Activated naive CD4-positive, alpha-beta T cell treated with anti-CD3 and anti-CD28 coated beads, Interleukin-2, amount 10 ng/mL, durations not matched to agents 7 days and 5 days (primary cell): Measurements from ENCODE around the gene GIMAP8.

ENCODE experiments used
- CTCF ChIA-PET: fragments of 350-600 bp; sonication (Branson Sonifier 250); formaldehyde crosslinking; loops from one replicate; lab custom pipeline; 2021; ENCODE audit warnings: antibody characterized with exemption; lab: Charles Lee
- DNase-seq: peaks from one replicate; pipeline ENCODE4 v3.0.0-alpha.2; 2020
- H3K27ac Mint-ChIP-seq: one replicate; pipeline ENCODE4 v1.8.0; 2021; ENCODE audit warnings: mild to moderate bottlenecking, moderate library complexity, mixed read lengths
- H3K27me3 Mint-ChIP-seq: one replicate; pipeline ENCODE4 v1.8.0; 2021; ENCODE audit warnings: mild to moderate bottlenecking, mixed read lengths
- H3K36me3 Mint-ChIP-seq: one replicate; pipeline ENCODE4 v1.8.0; 2021; ENCODE audit warnings: mixed read lengths
- H3K4me1 Mint-ChIP-seq: one replicate; pipeline ENCODE4 v1.8.0; 2021; ENCODE audit warnings: mixed read lengths
- H3K4me3 Mint-ChIP-seq: one replicate; pipeline ENCODE4 v1.8.0; 2021; ENCODE audit warnings: mild to moderate bottlenecking, moderate library complexity, mixed read lengths
- H3K9me3 Mint-ChIP-seq: one replicate; pipeline ENCODE4 v1.8.0; 2021; ENCODE audit warnings: mixed read lengths

The GIMAP8 gene

DNA sequence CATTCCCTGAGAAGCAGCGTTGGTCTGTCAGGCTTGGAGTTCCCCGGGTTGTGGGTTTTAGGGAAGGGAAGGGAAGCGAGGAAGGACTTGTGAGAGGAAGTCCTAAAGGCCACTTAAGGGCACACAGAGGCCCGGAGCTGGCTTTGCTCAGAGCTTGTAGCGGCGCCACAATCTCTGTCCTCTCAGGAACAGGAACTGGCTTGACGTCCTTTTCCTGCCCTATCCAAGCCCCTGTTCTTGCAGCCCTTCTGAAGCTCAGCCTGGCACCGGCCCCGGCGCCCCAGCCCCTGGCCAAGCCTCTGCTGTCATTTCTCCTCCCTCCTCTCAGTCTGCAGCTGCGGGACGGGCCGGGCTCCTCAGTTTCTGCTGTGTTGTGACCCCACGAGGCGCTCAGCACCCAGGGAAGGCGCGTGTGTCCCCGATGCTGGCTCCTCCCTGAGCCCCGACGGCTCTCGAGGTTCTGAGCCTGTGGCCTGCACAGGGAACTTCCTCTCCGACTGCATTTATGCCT is at the start of gene GIMAP8:
Gene GIMAP8, plus strand, starts transcription at position 140 of the 511 bp plus-strand sequence. CDS start 16,069 bp downstream, outside the sequence.
- H3K9me3 Mint-ChIP-seq = peaks cover 15% of the 10 kb centered on the region
- peaks cover 43% of the 10 kb centered on the region for H3K36me3 Mint-ChIP-seq
- peak within 1 kb of the TSS; percentile 91 for H3K27ac Mint-ChIP-seq
- H3K4me3 Mint-ChIP-seq = peak within 1 kb of the TSS; percentile 89
- peaks cover 68% of the 10 kb centered on the region for H3K4me1 Mint-ChIP-seq
- H3K27me3 Mint-ChIP-seq = no peaks in the 10 kb centered on the region
- peak; percentile 83 for DNase-seq
- CTCF ChIA-PET = interaction anchor here (0.6 to 4.4 kb wide), 15 partner anchors 30 to 305 kb away, joined by 3 to 72 read pairs (median 5); partner anchors contain the start of genes GIMAP4, GIMAP6 and GIMAP7

DNA sequence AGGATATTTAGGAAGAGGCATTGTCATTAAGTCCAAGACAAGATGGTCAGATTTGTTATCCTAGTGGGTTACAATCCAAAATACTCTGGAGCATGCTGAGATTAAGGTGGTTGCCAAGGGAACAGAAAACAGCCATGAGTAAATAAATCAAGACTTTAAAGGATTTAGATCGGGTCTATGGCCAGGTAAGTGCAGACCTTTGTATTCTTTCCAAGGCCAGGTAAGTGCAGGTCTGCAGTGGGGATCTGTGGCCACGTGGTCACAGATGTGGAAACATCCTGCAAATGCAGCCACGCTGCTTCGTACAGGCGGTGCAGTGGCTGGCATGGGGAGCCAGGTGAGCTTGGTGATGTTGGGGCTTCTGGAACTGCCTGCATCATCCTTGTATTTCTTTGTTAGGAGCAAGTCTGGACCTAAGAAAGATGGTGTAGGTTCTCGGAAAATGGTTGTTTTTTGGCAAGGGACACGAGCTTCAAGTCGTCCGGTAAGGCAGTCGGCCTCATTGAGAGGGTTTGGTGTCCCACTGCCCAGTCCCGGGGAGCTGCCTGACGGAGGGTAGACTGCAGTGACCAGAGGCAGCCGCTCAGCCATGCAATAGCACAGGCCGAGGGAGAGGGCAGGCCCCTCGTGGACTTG is 49.5 kb upstream of the GIMAP8 start:
- Mint-ChIP-seq H3K27ac (no peak overlapping the region), H3K36me3 (peaks cover 7% of the 10 kb centered on the region), H3K4me1 (peaks cover 27% of the 10 kb centered on the region), H3K9me3 (no peaks in the 10 kb centered on the region), H3K4me3 (no peak overlapping the region), H3K27me3 (no peaks in the 10 kb centered on the region)
- CTCF ChIA-PET = interaction anchor here (1.2 kb wide), 1 partner anchor 31 kb away, joined by 3 read pairs; no protein-coding TSS in a partner anchor
- DNase-seq = peak; percentile 20

DNA sequence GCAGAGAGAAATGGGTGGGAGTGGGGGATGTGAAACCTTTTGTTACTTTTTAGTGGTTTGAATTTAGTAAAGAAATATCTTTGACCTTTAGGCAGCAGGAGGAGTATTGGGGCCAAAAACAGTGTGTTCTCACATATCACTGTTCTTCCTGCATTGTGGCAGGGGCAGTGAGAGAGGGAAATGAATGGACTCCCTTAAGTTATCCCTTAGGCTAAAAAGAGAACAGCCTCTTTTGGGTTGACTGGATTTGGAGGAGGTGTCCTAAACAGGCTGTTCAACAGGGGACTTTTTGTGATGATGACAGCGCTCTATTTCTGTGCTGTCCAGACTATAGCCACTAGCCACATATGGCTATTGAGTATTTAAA is 49.0 kb upstream of the GIMAP8 start:
- H3K4me3 Mint-ChIP-seq = no peak overlapping the region
- DNase-seq = no peak

DNA sequence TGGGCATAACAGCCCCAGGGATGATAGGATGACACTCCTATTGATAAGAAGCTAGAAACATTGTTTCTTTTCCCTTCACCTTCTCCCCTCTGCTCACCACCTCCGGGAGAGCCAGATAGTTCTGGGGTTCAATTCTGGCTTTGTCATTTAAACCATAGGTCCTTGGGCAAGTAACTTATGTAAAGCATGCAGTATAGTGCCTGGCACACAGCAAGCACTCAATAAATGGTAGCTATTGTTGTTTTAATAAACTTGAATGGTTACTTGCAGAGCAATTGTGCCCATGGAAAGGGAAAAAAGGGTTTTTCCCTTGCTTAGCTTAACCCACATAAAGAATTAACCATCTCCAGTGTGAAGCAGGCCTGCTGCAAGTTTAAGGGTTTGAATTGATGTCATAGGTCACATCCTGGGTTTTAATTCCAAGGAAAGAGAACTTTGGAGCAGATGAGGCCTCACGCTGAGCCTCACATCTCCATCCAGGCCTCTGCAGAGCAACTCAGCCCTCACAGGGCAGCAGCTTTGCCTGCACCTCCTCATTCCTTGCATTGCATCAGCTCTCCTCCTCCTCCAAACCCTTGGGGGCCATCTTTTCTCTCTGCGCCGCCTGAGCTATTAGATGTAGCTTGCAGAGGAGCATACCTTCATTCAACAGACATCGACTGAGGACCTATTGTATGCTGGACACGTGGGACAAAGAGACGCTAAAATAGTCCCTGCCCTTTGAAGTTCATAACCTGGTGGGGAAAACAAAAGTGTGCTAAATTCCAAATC is 48.4 kb upstream of the GIMAP8 start:
- peak overlapping the region; percentile 42 for H3K27ac Mint-ChIP-seq
- H3K4me1 Mint-ChIP-seq = peaks cover 38% of the 10 kb centered on the region
- H3K9me3 Mint-ChIP-seq = no peaks in the 10 kb centered on the region
- H3K36me3 Mint-ChIP-seq = peaks cover 9% of the 10 kb centered on the region
- CTCF ChIA-PET = interaction anchor here (1.0 to 1.5 kb wide), 3 partner anchors 18 to 46 kb away, joined by 3 read pairs; no protein-coding TSS in a partner anchor
- H3K4me3 Mint-ChIP-seq = peak overlapping the region; percentile 11
- DNase-seq = peak; percentile 11
- no peaks in the 10 kb centered on the region for H3K27me3 Mint-ChIP-seq

More for the DNA sequence above, 49.0 kb upstream of the GIMAP8 start:
- H3K27ac Mint-ChIP-seq = peak overlapping the region; percentile 24
- no peaks in the 10 kb centered on the region for H3K27me3 Mint-ChIP-seq
- H3K4me1 Mint-ChIP-seq = peaks cover 32% of the 10 kb centered on the region
- peaks cover 7% of the 10 kb centered on the region for H3K36me3 Mint-ChIP-seq
- no peaks in the 10 kb centered on the region for H3K9me3 Mint-ChIP-seq
- CTCF ChIA-PET = interaction anchor here (1.0 to 1.2 kb wide), 2 partner anchors 31 to 45 kb away, joined by 3 read pairs; no protein-coding TSS in a partner anchor

DNA sequence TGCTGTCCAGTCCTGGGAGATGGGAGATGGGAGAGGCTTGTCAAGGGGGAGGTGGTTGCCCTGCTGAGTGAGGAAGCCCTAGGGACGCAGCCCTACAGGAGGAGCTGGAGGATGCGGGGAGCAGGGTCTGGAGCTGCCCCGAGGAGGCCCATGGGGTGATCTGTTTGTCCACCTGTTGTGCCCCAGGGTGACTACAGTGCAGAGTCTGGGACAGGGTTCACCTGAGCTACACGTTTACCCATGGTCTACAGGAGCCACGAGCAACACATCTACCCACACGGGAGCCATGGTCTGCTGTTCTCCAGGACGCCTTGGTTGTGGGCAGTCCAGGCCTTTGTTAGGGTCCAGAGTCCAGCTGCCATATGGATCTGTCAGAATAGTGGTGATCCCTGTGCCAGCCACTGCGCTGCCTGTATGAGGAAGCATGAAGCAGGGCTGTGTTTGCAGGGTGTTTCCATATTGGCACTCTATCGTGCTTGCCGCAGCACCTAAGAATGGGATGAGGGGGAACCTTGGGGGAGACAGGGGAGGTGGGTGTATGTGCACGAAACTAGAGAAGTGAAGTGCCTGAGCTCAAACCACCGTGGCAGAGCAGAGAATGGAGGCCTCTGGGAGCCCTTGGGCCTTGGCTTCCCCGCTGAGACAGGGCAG is 47.6 kb upstream of the GIMAP8 start:
- Mint-ChIP-seq H3K27ac (no peak overlapping the region), H3K4me1 (peaks cover 40% of the 10 kb centered on the region), H3K27me3 (no peaks in the 10 kb centered on the region), H3K9me3 (no peaks in the 10 kb centered on the region), H3K36me3 (peaks cover 11% of the 10 kb centered on the region), H3K4me3 (peak overlapping the region; percentile 31)
- peak; percentile 19 for DNase-seq
- CTCF ChIA-PET = interaction anchor here (1.5 kb wide), 1 partner anchor 17 kb away, joined by 3 read pairs; no protein-coding TSS in a partner anchor

DNA sequence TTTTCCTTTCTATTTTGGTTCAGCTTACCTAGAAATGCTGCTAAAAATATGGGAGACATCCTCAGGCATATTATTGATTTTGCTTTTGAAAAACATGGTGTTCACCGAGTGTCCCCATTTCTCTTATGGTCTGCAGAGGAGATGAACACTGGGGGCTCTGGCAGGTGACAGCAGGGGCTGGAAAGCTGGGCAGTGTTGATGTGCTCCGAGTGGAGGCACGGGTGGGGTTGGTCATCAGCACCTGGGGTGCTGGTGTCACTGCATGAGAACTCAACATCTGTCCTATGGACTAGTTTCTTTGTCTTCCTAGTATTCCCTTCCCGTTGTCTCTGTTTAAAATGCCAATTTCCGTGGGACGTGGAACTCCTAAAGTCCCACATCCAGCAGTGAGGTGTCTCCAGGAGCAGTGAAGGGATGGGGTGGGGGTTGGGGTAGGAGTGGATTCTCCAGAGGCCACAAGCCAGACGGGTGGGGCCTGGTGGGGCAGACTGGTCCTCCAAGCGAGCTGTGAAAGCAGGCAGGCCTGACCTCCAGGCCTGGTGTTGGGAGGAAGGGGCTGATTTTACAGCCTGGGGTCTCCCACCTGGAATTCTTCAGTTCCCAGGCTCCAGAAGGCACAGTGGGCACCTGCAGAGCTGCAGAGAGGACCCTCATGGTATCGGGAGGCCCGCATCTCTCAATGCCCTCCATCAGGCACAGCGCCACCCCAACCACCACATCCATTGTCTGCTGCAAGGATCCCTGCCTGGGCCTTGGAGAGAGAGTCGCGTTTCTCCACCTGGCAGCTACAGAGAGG is 46.9 kb upstream of the GIMAP8 start:
- peak; percentile 19 for DNase-seq
- Mint-ChIP-seq H3K27ac (peak overlapping the region; percentile 86), H3K9me3 (no peaks in the 10 kb centered on the region), H3K36me3 (peaks cover 9% of the 10 kb centered on the region), H3K4me1 (peaks cover 42% of the 10 kb centered on the region), H3K4me3 (peak overlapping the region; percentile 80), H3K27me3 (no peaks in the 10 kb centered on the region)
- CTCF ChIA-PET = interaction anchor here (0.8 to 1.5 kb wide), 5 partner anchors 17 to 50 kb away, joined by 3 to 5 read pairs (median 4); no protein-coding TSS in a partner anchor

DNA sequence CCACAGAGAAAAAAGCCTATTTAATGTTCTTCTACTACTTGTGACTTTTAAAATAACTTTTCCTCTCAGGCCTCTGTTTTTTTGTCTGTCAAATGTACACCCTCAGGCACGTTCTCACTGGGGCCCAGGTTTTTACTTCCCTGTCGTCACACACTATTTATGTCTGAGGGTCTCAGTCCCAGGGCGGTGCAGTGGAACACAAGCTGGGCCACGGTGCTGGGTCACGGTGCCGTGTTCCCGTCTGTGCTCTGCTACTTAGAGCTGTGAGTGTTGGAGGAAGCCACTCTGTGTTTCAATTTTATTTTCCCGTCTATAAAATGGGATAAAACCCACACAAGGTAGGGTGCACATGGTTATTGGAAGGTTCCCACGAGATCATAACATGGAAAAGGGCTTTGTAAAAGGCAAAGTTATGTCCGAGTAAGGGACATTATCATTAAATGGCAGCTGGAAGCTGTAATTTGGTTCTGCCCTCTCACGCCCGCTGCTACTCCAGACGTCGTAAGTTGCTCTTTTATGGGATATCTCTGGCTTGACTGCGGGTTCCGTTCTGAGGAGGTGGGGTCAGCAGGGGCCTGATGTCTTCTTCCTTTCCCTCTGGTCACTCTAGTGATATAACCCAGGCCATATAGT is 46.1 kb upstream of the GIMAP8 start:
- Mint-ChIP-seq H3K4me1 (peaks cover 50% of the 10 kb centered on the region), H3K36me3 (peaks cover 11% of the 10 kb centered on the region), H3K27me3 (no peaks in the 10 kb centered on the region), H3K9me3 (no peaks in the 10 kb centered on the region), H3K4me3 (peak overlapping the region; percentile 80), H3K27ac (peak overlapping the region; percentile 86)
- CTCF ChIA-PET = interaction anchor here (0.7 to 1.3 kb wide), 6 partner anchors 11 to 50 kb away, joined by 3 to 6 read pairs (median 4); no protein-coding TSS in a partner anchor
- DNase-seq = peak; percentile 20

DNA sequence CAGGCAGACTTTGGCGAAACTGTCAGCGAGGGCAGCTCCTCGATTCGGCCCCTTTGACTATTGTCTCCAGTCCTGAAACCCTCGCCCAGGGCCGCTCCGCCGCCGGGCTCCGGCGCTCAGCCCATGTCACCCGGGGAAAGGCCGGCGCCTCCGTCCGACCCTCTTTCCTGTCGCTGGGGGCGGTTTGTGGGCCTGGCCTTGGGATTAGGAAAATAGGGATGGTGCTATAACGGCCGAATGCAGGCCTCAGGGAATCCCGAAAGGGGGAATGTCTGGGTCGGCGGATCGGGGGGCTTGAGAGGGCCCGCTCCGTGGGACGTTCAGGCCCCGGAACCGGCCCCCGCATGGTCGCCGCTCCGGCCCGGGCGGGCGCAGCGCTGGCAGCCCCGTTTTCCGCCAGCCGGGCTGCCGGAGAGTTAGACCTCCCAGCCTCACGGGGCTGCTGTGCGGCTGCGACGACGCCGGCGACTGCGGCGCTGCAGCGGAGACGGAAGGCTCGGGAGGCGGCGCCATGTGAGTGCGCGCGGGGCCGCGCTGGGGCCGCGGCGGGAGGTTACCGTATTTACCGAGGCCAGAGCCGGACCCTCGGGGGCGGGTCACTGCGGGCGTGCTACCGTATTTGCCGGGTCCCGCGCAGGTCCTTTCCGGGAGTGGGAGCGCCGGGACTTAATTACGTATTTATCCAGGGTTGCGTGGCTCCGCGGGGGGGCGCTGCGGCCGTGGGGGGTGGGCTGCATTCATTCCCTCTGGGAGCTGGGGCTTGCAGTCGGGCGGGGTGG is 45.4 kb upstream of the GIMAP8 start:
- DNase-seq = peak; percentile 86
- Mint-ChIP-seq H3K36me3 (peaks cover 16% of the 10 kb centered on the region), H3K4me3 (peak overlapping the region; percentile 80), H3K27me3 (no peaks in the 10 kb centered on the region), H3K27ac (peak overlapping the region; percentile 95), H3K4me1 (peaks cover 50% of the 10 kb centered on the region), H3K9me3 (no peaks in the 10 kb centered on the region)
- CTCF ChIA-PET = interaction anchor here (0.7 to 2.3 kb wide), 14 partner anchors 11 to 336 kb away, joined by 3 to 22 read pairs (median 5); partner anchors contain the start of gene ZNF775

DNA sequence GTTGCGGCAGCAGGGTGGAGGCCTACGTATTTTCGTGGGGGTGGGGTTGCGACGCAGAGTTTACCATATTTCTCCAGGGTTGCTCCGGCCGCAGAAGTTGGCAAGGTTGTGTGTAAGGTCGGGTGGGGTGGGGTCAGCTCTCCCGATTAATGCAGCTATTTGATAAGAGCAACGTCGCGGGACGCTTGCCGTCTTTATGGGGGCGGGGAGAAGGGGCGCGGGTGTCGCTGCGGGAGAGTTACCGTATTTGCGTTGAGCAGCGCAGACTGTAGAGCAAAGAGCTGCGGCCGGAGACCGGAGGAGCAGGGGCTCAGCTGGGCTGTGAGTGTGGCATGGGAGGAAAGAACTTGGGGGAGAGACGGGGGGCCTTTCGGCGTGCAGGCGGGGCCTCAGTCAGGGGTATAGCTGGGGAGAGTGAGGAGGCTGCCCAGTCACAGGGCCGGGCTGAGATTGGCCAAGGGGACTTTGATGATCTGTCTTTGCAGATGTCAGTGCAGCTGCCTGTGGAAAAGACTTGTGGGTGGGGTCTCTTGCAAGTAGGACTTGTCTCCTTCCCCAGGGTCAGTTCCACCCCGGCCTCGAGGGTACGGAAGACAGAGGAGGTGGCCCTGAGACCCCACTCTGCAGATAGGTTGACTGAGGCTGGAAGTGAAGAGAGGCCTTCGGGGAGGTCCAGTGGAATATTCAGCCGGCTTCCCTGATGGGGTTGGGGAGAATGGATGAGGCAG is 44.7 kb upstream of the GIMAP8 start:
- no peak for DNase-seq
- peak overlapping the region; percentile 95 for H3K27ac Mint-ChIP-seq
- H3K36me3 Mint-ChIP-seq = peaks cover 19% of the 10 kb centered on the region
- H3K4me3 Mint-ChIP-seq = peak overlapping the region; percentile 80
- CTCF ChIA-PET = interaction anchor here (0.9 to 2.3 kb wide), 9 partner anchors 13 to 335 kb away, joined by 3 to 22 read pairs (median 6); partner anchors contain the start of gene ZNF775
- no peaks in the 10 kb centered on the region for H3K9me3 Mint-ChIP-seq
- H3K27me3 Mint-ChIP-seq = no peaks in the 10 kb centered on the region
- H3K4me1 Mint-ChIP-seq = peaks cover 49% of the 10 kb centered on the region

DNA sequence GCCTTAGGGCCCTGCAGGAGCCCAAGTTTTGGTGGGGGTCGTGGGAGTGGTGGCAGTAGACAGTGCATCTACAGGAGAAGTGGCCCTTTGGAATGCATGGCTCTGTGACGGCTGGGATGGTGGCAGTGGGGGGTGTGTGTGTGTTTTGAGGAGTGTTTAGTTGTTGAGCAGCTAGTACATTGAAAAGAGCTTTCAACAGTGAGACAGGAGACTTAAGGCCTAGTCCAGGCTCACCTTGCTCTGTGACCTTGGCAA is 44.2 kb upstream of the GIMAP8 start:
- peak; percentile 38 for DNase-seq
- Mint-ChIP-seq H3K27ac (peak overlapping the region; percentile 95), H3K27me3 (no peaks in the 10 kb centered on the region), H3K4me3 (peak overlapping the region; percentile 80), H3K36me3 (peaks cover 21% of the 10 kb centered on the region), H3K9me3 (no peaks in the 10 kb centered on the region), H3K4me1 (peaks cover 47% of the 10 kb centered on the region)
- CTCF ChIA-PET = interaction anchor here (0.9 to 2.3 kb wide), 12 partner anchors 13 to 838 kb away, joined by 3 to 22 read pairs (median 4); partner anchors contain the start of gene ZNF775

DNA sequence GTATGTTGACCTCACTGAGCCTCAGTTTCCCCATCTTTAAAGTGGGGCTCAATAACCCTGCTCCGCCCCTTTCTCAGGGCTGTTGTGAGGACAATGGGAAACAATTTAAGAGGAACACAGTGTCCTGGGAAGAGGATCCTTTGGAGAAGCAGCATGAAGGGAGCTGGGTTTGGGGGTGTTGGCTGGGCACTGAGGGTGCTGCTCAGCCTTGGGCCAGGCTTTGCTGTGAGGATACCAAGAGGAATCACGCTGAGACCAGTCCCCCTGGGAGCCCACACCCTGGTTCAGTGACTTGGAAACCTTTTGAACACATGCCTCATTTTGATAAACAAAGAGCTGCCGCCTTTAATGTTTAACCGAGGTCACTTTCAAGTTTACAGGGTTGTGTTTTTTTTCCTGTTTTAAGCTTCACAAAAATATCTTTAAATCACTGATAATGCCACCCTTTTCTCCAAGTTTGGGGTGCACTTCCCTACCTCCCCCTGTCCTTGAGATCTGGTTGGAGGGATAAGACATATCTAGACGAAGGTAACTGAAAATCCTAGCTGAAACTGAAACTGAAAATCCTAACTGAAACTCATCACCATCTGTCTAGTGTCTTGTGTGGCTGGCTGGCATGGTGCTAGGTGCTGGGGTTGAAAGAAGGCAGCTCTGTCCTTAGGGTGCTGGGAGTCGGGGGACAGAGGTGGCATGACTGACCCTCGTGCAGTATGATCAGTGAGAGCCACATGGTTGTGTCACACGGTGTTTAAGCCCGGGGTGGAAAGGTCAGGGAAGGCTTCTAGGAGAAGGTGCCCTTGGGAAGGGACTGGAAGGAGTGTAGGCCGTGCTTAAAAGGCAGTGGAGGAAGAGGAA is 43.6 kb upstream of the GIMAP8 start:
- H3K36me3 Mint-ChIP-seq = peaks cover 24% of the 10 kb centered on the region
- CTCF ChIA-PET = interaction anchor here (0.7 to 2.3 kb wide), 14 partner anchors 12 to 837 kb away, joined by 3 to 22 read pairs (median 4); partner anchors contain the start of gene ZNF775
- H3K9me3 Mint-ChIP-seq = no peaks in the 10 kb centered on the region
- H3K4me3 Mint-ChIP-seq = peak overlapping the region; percentile 80
- peaks cover 47% of the 10 kb centered on the region for H3K4me1 Mint-ChIP-seq
- peak; percentile 71 for DNase-seq
- H3K27ac Mint-ChIP-seq = peak overlapping the region; percentile 95
- no peaks in the 10 kb centered on the region for H3K27me3 Mint-ChIP-seq
